Esophagus squamous epithelium (tissue), 4 donors: Measurements from ENCODE around the gene IL18.

Experiments
- POLR2A ChIP-seq, 4 donors: fragments of 450-650 bp; IDR thresholded peaks; one replicate each; pipeline ENCODE4 v1.6.1; 2017; ENCODE audit warnings: antibody characterized with exemption in 4 of 4, mild to moderate bottlenecking in 4 of 4, moderate library complexity in 3 of 4
- TF ChIP-seq, protein P1 (sequence below), 6 experiments: fragments of 450-650 bp in 4 of 6; fragments of 200-600 bp in 2 of 6; sonication (generic) in 2 of 6; IDR thresholded peaks; one replicate each; pipeline ENCODE4 v1.5.1; 2016 to 2019; ENCODE audit warnings: antibody characterized with exemption in 6 of 6, mild to moderate bottlenecking in 4 of 6, moderate library complexity in 4 of 6

DNA sequence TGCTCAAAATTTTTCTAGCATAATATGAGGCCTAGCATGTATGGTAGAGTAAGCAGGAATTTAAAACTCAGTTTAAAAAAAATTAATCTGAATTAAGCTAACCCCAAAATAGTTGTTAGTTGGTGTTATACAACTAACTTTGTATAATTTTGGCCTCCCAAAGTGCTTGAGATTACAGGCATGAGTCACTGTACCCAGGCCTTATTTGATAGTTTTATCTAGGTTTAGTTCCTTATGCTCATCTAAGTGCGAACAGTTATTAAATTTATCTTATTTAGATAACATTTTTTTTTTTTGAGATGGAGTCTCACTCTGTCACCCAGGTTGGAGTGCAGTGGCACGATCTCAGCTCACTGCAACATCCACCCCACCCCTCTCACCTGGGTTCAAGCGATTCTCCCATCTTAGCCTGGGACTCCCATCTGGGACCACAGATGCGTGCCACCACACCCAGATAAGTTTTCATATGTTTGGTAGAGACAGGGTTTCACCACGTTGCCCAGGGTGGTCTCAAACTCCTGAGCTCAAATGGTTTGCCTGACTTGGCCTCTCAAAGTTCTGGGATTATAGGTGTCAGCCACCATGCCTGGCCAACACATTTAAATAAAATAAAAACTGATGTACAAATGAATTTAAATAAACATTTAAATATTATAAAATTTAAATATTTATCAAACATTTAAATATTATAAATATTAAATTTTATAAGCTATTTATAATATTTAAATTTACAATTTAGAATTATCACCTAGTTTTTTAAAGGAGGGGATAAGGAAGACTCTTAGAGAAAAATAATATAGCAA, 7.5 kb downstream of the IL18 start:
- TF ChIP-seq, protein P1, sequence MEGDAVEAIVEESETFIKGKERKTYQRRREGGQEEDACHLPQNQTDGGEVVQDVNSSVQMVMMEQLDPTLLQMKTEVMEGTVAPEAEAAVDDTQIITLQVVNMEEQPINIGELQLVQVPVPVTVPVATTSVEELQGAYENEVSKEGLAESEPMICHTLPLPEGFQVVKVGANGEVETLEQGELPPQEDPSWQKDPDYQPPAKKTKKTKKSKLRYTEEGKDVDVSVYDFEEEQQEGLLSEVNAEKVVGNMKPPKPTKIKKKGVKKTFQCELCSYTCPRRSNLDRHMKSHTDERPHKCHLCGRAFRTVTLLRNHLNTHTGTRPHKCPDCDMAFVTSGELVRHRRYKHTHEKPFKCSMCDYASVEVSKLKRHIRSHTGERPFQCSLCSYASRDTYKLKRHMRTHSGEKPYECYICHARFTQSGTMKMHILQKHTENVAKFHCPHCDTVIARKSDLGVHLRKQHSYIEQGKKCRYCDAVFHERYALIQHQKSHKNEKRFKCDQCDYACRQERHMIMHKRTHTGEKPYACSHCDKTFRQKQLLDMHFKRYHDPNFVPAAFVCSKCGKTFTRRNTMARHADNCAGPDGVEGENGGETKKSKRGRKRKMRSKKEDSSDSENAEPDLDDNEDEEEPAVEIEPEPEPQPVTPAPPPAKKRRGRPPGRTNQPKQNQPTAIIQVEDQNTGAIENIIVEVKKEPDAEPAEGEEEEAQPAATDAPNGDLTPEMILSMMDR (IDR thresholded peaks at IDR 0.05) = no peak
- TF ChIP-seq POLR2A (IDR thresholded peaks at IDR 0.05) = no peak
